Measurements from ENCODE around the gene SHC2.

The SHC2 gene

DNA sequence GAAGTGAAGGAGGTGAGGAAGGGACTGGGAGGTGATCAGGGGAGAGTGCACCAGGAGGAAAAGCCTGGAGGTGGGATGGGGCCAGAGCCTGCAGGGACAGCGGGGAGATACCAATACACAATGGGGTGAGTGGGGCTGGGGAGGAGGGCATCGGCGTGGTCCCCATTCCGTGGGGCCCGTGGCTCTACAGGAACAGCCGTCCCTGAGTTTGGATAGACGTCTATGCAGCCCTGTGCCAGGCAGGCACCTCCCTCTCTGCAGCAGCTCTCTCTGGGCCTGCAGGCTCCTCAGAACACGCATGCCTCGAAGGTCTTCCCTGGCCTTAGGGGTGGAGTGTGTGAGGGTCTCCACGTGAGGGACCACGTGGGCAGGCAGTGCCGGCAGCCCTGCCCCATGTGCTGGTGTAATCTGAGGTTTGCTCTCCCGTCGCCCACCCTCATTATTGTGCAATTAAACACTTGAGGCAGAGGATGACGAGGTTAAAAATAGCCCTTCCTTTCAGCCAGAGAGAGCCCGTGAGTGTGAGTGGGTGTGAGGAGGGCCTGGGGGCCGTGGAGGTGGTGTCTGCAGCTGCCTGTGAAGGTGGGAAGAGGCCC, 68.4 kb downstream of the SHC2 start:
- no peak overlapping the region for H3K9ac ChIP-seq (ENCODE audit: low read length)
- H2AFZ ChIP-seq (ENCODE audit: low read length) = no peak overlapping the region
- H3K4me3 ChIP-seq (ENCODE audit: low read depth, low read length, poor library complexity, severe bottlenecking) = no peak overlapping the region

DNA sequence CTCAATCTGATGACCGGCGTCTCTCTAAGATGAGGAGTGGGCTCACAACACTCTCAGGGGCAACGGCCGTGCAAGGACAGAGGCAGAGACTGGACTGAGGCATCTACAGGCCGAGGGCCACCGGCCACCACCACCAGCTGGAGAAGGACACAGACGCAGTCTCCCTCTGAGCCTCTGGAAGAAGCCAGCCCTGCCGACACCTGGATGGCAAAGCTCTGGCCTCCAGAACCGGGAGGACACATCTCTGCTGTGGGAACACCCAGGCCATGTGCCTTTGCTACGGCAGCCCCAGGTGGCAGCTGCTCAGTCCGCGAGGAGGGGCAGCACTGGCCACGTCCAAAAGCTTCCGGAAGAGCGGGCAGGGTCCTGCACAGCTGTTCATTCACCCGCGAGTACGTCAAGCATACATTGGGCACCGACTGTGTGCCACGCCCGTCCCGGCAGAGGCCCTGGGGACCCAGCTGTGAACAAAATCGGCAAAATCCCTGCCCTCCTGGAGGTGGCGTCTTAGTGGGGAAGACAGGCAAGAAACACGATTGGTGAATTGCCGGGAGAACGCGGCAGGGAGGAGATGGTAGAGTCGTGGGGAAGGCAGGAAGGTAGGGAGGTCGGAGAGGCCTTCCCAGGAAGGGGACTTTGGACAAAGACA, 69.0 kb downstream of the SHC2 start:
- Histone ChIP-seq H2AFZ (ENCODE audit: low read length) (no peak overlapping the region), H3K27ac (ENCODE audit: low read depth, low read length, poor library complexity, severe bottlenecking) (no peak overlapping the region), H3K79me2 (ENCODE audit: insufficient read depth, low read length) (no peaks in the 10 kb centered on the region), H3K27me3 (ENCODE audit: insufficient read depth, low read length) (no peaks in the 10 kb centered on the region), H3F3A (ENCODE audit: insufficient read depth, low read length) (no peaks in the 10 kb centered on the region), H3K4me3 (ENCODE audit: low read depth, low read length, poor library complexity, severe bottlenecking) (no peak overlapping the region), H3K4me2 (ENCODE audit: low read length) (no peak overlapping the region), H3K9ac (ENCODE audit: low read length) (no peak overlapping the region), H4K20me1 (ENCODE audit: insufficient read depth, low read length) (no peaks in the 10 kb centered on the region), H3K9me2 (ENCODE audit: low read depth, low read length) (no peaks in the 10 kb centered on the region), H3K4me1 (ENCODE audit: insufficient read depth, low read length, severe bottlenecking) (no peaks in the 10 kb centered on the region), H3K9me3 (ENCODE audit: low read length) (no peaks in the 10 kb centered on the region), H3K36me3 (ENCODE audit: insufficient read depth, low read length) (no peaks in the 10 kb centered on the region)
- TF ChIP-seq EZH2 (IDR thresholded peaks at IDR 0.05; ENCODE audit: borderline replicate concordance, low read length) = no peak
- TF ChIP-seq, protein P1, sequence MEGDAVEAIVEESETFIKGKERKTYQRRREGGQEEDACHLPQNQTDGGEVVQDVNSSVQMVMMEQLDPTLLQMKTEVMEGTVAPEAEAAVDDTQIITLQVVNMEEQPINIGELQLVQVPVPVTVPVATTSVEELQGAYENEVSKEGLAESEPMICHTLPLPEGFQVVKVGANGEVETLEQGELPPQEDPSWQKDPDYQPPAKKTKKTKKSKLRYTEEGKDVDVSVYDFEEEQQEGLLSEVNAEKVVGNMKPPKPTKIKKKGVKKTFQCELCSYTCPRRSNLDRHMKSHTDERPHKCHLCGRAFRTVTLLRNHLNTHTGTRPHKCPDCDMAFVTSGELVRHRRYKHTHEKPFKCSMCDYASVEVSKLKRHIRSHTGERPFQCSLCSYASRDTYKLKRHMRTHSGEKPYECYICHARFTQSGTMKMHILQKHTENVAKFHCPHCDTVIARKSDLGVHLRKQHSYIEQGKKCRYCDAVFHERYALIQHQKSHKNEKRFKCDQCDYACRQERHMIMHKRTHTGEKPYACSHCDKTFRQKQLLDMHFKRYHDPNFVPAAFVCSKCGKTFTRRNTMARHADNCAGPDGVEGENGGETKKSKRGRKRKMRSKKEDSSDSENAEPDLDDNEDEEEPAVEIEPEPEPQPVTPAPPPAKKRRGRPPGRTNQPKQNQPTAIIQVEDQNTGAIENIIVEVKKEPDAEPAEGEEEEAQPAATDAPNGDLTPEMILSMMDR (IDR thresholded peaks at IDR 0.05; ENCODE audit: low read length) = no peak

More for the DNA sequence above, 68.4 kb downstream of the SHC2 start:
- Histone ChIP-seq H3K4me1 (ENCODE audit: insufficient read depth, low read length, severe bottlenecking) (no peaks in the 10 kb centered on the region), H3K4me2 (ENCODE audit: low read length) (no peak overlapping the region), H3K27ac (ENCODE audit: low read depth, low read length, poor library complexity, severe bottlenecking) (no peak overlapping the region), H3K79me2 (ENCODE audit: insufficient read depth, low read length) (no peaks in the 10 kb centered on the region), H3K9me3 (ENCODE audit: low read length) (no peaks in the 10 kb centered on the region), H3K36me3 (ENCODE audit: insufficient read depth, low read length) (no peaks in the 10 kb centered on the region), H3K9me2 (ENCODE audit: low read depth, low read length) (no peaks in the 10 kb centered on the region), H4K20me1 (ENCODE audit: insufficient read depth, low read length) (no peaks in the 10 kb centered on the region), H3F3A (ENCODE audit: insufficient read depth, low read length) (no peaks in the 10 kb centered on the region), H3K27me3 (ENCODE audit: insufficient read depth, low read length) (no peaks in the 10 kb centered on the region)
- no peak for TF ChIP-seq EZH2 (IDR thresholded peaks at IDR 0.05; ENCODE audit: borderline replicate concordance, low read length)
- TF ChIP-seq, protein P1 (IDR thresholded peaks at IDR 0.05; ENCODE audit: low read length) = no peak

DNA sequence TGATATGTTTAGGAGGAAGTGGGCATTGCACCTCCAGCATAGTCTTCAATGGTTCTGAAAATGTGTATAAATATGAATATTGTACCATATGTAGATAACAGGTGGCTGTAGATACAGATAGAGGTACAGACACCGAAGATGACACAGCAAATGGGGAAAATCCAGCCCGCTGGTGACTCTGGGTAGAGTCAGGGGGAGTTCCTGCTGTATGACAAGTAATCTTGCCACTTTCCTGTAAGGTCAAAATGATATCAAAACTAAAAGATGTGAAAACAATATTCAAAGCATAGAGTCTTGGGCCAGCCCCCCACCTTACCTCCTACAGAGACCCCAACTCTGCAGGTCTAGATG, 69.7 kb downstream of the SHC2 start:
- no peak overlapping the region for H3K27ac ChIP-seq (ENCODE audit: low read depth, low read length, poor library complexity, severe bottlenecking)
- no peaks in the 10 kb centered on the region for H3K79me2 ChIP-seq (ENCODE audit: insufficient read depth, low read length)
- H3F3A ChIP-seq (ENCODE audit: insufficient read depth, low read length) = no peaks in the 10 kb centered on the region
- no peaks in the 10 kb centered on the region for H3K36me3 ChIP-seq (ENCODE audit: insufficient read depth, low read length)
- H3K4me3 ChIP-seq (ENCODE audit: low read depth, low read length, poor library complexity, severe bottlenecking) = no peak overlapping the region
- H3K4me2 ChIP-seq (ENCODE audit: low read length) = no peak overlapping the region
- H3K9me3 ChIP-seq (ENCODE audit: low read length) = no peaks in the 10 kb centered on the region
- no peak overlapping the region for H2AFZ ChIP-seq (ENCODE audit: low read length)
- H3K9me2 ChIP-seq (ENCODE audit: low read depth, low read length) = no peaks in the 10 kb centered on the region
- TF ChIP-seq EZH2 (IDR thresholded peaks at IDR 0.05; ENCODE audit: borderline replicate concordance, low read length) = no peak
- TF ChIP-seq, protein P1 (IDR thresholded peaks at IDR 0.05; ENCODE audit: low read length) = no peak
- no peaks in the 10 kb centered on the region for H4K20me1 ChIP-seq (ENCODE audit: insufficient read depth, low read length)
- no peaks in the 10 kb centered on the region for H3K27me3 ChIP-seq (ENCODE audit: insufficient read depth, low read length)
- no peak overlapping the region for H3K9ac ChIP-seq (ENCODE audit: low read length)
- no peaks in the 10 kb centered on the region for H3K4me1 ChIP-seq (ENCODE audit: insufficient read depth, low read length, severe bottlenecking)
